Activated T-helper 17 cell treated with anti-CD3 and anti-CD28 coated beads, Interleukin-2, amount 50 U/mL, for 72 hours (primary cell): Measurements from ENCODE around the gene ADGRG3. TPM values are rescaled to one million over a fixed set of nuclear protein-coding genes. Genes with fewer than 3 reads are reported as not detected.

Experiments used
- ATAC-seq: fragments of 150-1000 bp; cut with Tn5 transposase; replicated peaks from 2 replicates; pipeline ENCODE4 v1.10.0; 2021; ENCODE audit warnings: mild to moderate bottlenecking, moderate library complexity
- H3K27ac Mint-ChIP-seq: one replicate; pipeline ENCODE4 v1.8.0; 2022; ENCODE audit warnings: mixed read lengths
- H3K27me3 Mint-ChIP-seq: one replicate; pipeline ENCODE4 v1.8.0; 2022; ENCODE audit warnings: mixed read lengths
- H3K36me3 Mint-ChIP-seq: one replicate; pipeline ENCODE4 v1.8.0; 2022; ENCODE audit warnings: low read depth, mild to moderate bottlenecking, mixed read lengths
- H3K4me1 Mint-ChIP-seq: one replicate; pipeline ENCODE4 v1.8.0; 2022; ENCODE audit warnings: mixed read lengths
- H3K4me3 Mint-ChIP-seq: one replicate; pipeline ENCODE4 v1.8.0; 2022; ENCODE audit warnings: mild to moderate bottlenecking, mixed read lengths
- H3K9me3 Mint-ChIP-seq: one replicate; pipeline ENCODE4 v1.8.0; 2022; ENCODE audit warnings: mixed read lengths
- total RNA-seq, 2 donors: library from RNA; stranded (reverse); gene quantifications; one replicate each; pipeline ENCODE4 v1.2.3, GENCODE V29; 2022

ADGRG3 gene
- total RNA-seq, 2 donors from 2014 or later = not detected

DNA sequence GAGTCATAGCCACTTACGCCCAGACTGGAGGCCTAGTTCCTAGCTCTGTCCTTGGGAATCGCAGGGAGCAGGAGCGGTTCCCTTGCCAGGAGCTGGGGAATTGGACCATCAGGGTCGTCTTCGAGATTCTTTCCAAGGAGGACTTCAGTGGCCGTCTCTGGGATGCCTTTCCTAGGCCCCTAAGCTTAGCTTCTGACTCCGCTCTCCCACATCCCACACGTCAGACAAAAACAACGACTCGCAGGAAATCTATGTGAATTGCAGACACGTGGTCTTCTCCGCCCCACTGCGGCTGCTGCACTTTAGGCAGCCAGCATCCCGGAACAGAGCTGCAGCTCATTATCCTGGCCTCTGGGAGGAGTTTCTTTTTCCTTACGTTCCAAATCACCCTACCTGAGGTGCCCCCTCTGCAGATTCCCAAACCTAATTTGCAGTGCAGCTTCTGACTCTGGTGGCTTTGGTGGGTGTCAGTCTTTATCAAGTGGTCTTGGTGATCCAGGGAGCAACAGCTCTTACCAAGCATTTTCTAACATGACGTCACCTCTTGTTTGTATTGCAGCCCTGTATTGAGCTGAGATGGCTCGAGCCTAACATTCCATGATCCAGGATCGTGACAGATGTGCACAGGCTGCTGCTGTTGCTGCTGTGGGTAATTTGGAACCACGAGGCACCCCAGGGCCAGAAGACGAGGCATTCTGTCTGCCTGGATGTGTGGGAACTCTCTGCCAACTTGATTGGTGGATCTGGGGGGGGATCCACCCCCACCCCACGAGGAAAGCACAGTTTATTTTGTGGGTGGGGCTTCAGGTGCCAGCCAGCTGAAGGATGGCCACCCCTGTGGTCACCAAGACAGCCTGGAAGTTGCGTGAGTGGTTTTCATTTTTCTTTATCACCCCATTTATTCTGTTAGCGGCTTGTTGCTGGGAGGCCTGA, 68.6 kb downstream of the ADGRG3 start:
- H3K9me3 Mint-ChIP-seq = peaks cover 11% of the 10 kb centered on the region
- H3K27ac Mint-ChIP-seq = peak overlapping the region; percentile 95
- peak overlapping the region; percentile 91 for H3K4me3 Mint-ChIP-seq
- no peak for ATAC-seq
- peaks cover 5% of the 10 kb centered on the region for H3K4me1 Mint-ChIP-seq
- H3K27me3 Mint-ChIP-seq = no peaks in the 10 kb centered on the region
- peaks cover 7% of the 10 kb centered on the region for H3K36me3 Mint-ChIP-seq

- Mint-ChIP-seq H3K4me3 (no peak overlapping the region), H3K27ac (no peak overlapping the region), H3K36me3 (peaks cover 11% of the 10 kb centered on the region), H3K27me3 (no peaks in the 10 kb centered on the region), H3K9me3 (no peaks in the 10 kb centered on the region), H3K4me1 (peaks cover 5% of the 10 kb centered on the region)
- no peak for ATAC-seq
Observed at GRCh38 chr16:57738844-57739243, 70.7 kb downstream of the ADGRG3 start.

Other genes starting within 250 kb of the ADGRG3 start
- 10 to 100 TPM; 30.8 to 52.8 TPM for gene CIAPIN1, start 220.9 kb upstream of the ADGRG3 start, total RNA-seq
- 10 to 100 TPM; 28.2 to 36.4 TPM for gene COQ9, start 220.8 kb upstream of the ADGRG3 start, total RNA-seq
- 10 to 100 TPM; 71.3 to 86.2 TPM for gene POLR2C, start 205.6 kb upstream of the ADGRG3 start, total RNA-seq
- 10 to 100 TPM in 1 of 2 donors, 1 to 10 TPM in 1; 6.4 to 16.8 TPM for gene DOK4, start 181.8 kb upstream of the ADGRG3 start, total RNA-seq
- gene CCDC102A, start 131.7 kb upstream of the ADGRG3 start, total RNA-seq = 10 to 100 TPM; 16.7 to 21.2 TPM
- 10 to 100 TPM; 13.7 to 36.9 TPM for gene ADGRG5, start 125.7 kb upstream of the ADGRG3 start, total RNA-seq
- gene ADGRG1, start 39.7 kb upstream of the ADGRG3 start, total RNA-seq = 10 to 100 TPM; 10.7 to 34.3 TPM
- gene DRC7, start 26.5 kb downstream of the ADGRG3 start, total RNA-seq = not detected
- 10 to 100 TPM; 20.0 to 37.5 TPM for gene KATNB1, start 67.5 kb downstream of the ADGRG3 start, total RNA-seq
- gene KIFC3, start 134.2 kb downstream of the ADGRG3 start, total RNA-seq = 1 to 10 TPM in 1 of 2 donors, under 1 TPM in 1; 0.82 to 1.2 TPM